Activated CD8-positive, alpha-beta memory T cell treated with anti-CD3 and anti-CD28 coated beads for 36 hours (primary cell): ENCODE results near the gene HOXB1. TPM values are rescaled to one million over a fixed set of nuclear protein-coding genes. Genes with fewer than 3 reads are reported as not detected.

Experiments
- CTCF ChIA-PET: fragments of 350-600 bp; sonication (Branson Sonifier 250); formaldehyde crosslinking; loops from one replicate; lab custom pipeline; 2021; ENCODE audit warnings: antibody characterized with exemption; lab: Charles Lee
- POLR2A ChIA-PET: fragments of 350-600 bp; sonication (Branson Sonifier 250); formaldehyde crosslinking; loops from one replicate; lab custom pipeline; 2021; ENCODE audit warnings: antibody characterized with exemption; lab: Charles Lee
- total RNA-seq, 2 experiments: library from RNA; stranded (reverse); gene quantifications; one replicate each; pipeline ENCODE4 v1.2.3, GENCODE V29; 2021

HOXB1 gene
- total RNA-seq: not detected

DNA sequence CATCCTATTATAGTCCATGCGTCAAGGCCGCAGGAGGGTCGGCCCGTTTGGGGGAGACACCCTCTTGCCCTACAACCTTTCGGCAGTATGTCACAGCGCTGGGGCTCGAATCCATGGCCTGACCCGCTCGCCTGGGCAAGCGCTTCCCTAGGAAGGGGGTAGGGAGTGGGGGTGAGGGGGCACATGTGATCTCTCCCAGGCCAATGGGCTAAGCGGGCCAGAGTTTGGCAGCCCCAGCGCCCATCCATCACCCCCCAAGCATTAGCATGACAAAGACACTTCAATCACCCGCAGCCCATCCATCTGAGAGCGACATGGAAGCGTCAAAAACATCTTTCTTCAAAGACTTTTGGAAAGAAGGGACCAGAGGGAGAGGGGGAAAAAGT lies at the start of gene HOXB1:
HOXB1 (minus strand) TSS at position 125 of the 386 bp plus-strand sequence; CDS start at position 18, 107 bp downstream.
- POLR2A ChIA-PET: no interaction called here
- CTCF ChIA-PET: no interaction called here

DNA sequence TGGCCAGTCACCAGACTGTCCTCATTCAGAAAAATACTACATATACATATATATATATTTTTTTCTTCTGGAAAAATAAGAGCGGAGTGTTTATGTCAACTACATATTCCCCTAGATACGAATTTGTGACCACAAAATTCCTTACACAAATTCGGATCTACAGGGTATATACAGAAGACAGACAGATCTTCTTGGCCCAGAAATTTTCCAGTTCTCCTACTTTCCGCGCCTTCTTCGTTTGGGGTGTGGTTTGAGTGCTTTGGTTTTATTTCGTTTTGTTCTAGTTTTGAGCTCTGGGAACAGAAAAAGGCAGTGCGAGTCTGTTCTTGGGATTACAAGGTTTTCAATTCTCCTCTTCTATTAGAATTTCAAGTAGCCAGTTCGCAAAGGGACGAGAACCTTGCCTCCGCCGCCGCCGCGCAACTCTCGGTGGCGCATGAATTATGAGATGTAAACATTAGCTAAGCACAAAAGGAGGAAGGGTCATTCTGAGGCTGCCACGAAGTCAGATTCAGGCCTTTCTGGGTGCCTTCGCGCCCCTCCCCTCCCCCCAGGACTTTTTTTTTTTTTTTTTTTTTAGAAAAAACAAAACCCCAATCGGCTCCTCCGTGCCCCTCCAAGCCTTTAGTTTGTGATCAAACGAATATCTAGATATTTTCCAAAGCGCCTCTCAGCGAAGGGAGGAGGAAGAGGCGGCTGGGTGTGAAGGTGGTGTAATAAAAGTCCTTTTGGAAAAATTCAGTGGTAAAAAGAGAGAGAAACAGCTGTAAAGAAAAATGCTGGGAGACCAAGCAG lies 49.1 kb upstream of the HOXB1 start:
- CTCF ChIA-PET: interaction anchor here (0.9 kb wide), 1 partner anchor 9 kb away, joined by 3 read pairs; no protein-coding TSS in a partner anchor
- POLR2A ChIA-PET: interaction anchor here (0.7 kb wide), 1 partner anchor 24 kb away, joined by 6 read pairs; no protein-coding TSS in a partner anchor

DNA sequence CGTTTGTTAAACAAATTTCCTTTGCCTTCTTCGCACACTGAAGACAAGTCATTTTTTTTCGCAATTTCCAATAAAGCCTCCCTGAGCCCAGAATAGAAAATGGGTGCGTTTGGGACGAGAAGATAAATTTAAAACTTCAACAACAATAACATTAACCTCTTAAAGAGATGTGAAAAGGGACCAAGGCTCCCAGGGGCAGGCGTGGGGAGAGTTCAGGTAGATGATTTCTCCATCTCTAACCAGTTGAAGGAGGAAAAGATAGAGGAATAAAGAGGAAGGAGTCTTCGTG lies 48.6 kb upstream of the HOXB1 start:
- ChIA-PET POLR2A (interaction anchor here (0.7 kb wide), 1 partner anchor 23 kb away, joined by 6 read pairs; no protein-coding TSS in a partner anchor), CTCF (interaction anchor here (0.7 to 0.9 kb wide), 2 partner anchors 9 to 39 kb away, joined by 3 read pairs; no protein-coding TSS in a partner anchor)

DNA sequence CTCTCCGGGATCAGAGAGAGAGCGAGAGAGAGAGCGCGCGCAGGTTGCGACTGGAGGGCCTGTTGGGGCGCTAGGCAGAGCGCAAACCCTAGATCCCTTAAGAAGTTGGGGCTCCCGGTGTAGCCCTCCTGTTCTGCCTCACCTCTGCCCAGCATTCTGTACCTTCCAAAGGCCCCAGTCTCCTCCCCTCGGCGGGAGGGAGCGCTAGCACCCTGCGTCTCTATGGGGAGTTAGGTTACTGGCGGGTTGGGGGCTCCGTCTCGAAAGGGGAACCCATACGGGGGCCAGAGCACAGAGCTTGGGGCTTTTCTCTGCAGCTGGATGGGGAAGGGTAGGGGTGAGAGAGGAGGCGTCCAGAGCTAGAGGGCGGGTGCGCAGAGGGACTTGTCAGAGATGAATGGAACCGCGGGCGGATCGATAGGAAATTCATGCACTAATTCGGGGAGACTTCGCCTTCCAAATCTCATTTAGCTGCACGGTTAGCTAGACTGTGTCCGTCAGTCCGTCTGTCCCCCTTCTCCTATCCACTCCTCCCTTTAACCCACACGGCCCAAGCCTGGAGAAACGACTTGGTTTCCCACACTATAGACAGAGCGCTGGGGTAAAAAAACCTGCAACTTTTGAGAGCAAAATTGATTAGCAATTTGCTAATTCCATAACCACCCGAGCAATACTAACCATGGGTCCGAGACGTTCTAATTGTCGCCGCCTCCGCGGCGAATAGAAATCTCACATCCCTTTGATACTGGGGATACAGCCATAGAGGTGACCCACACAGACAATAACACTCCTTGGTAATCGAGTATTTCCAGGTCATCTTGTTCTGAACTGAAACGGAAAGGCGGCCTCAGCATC lies 48.0 kb upstream of the HOXB1 start:
- ChIA-PET POLR2A (no interaction called here), CTCF (interaction anchor here (0.7 to 1.4 kb wide), 2 partner anchors 40 to 86 kb away, joined by 3 read pairs; no protein-coding TSS in a partner anchor)

DNA sequence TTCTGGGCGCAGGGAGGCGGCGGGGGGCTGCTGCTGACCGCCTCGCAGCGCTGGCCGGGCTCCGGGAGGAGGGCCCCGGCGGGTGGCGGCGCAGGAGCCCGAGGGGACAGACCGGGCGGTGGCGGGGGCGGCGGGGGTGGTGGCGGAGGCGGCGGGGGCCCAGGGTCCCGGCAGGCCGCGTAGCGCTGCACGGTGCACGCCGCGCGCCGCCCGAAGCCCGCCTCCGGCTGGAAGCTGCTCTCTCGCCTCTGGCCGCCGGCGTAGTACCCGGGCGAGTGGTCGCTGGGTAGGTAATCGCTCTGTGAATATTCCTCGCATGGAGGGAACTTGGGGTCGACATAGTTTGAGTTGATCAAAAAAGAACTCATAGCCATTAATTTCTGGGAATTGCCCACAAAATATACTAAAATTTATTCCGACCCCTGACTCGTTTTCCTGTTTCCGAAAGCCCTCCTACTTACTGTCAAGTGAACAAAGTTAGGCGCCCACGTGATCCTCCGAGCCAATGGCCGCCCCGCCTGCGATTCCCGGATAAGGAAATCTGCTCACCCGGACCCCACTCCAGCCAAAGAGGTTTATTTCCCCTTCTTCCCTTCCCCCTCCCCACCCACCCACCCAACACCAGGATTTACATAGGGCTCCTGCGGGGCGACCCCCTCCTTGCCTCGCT lies 47.3 kb upstream of the HOXB1 start, which contains the start of gene HOXB4:
HOXB4 (minus strand) TSS at position 405 of the 670 bp plus-strand sequence; CDS start at position 374, 31 bp downstream.
- POLR2A ChIA-PET: interaction anchor here (1.0 kb wide), 1 partner anchor 37 kb away, joined by 3 read pairs; no protein-coding TSS in a partner anchor
- CTCF ChIA-PET: interaction anchor here (1.0 to 1.4 kb wide), 2 partner anchors 48 to 86 kb away, joined by 3 read pairs; partner anchors contain the start of gene HOXB9

DNA sequence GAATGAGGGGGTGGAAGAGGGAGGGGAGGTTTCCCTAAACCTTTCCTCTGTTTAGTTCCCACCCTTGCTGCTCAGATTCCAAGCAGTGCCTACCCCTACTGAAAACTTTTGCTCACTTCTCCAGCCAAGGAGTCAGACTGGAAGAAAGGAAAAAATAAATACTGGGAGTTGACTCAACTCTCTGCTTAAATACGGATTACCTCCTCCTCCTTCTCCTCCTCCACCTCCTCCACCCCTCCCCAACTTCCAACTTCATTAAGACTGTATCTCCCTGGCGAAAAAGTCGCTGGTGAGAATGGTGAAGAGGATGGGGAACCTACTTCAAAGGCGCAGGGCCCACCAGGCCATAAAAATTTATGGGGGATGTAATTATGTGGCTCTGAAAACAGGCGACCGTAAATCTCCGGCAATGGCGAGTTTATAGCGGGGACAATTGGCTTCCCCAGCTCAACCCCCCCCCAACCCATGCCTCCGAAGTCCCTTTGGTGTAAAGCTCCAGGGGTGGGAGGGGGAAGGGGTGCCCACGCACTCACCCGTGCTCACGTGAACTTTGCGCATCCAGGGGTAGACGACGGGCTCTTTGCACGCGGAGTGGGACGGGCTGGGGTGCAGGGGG lies 46.6 kb upstream of the HOXB1 start:
- POLR2A ChIA-PET: interaction anchor here (0.5 to 1.0 kb wide), 2 partner anchors 14 to 36 kb away, joined by 3 to 4 read pairs; no protein-coding TSS in a partner anchor

DNA sequence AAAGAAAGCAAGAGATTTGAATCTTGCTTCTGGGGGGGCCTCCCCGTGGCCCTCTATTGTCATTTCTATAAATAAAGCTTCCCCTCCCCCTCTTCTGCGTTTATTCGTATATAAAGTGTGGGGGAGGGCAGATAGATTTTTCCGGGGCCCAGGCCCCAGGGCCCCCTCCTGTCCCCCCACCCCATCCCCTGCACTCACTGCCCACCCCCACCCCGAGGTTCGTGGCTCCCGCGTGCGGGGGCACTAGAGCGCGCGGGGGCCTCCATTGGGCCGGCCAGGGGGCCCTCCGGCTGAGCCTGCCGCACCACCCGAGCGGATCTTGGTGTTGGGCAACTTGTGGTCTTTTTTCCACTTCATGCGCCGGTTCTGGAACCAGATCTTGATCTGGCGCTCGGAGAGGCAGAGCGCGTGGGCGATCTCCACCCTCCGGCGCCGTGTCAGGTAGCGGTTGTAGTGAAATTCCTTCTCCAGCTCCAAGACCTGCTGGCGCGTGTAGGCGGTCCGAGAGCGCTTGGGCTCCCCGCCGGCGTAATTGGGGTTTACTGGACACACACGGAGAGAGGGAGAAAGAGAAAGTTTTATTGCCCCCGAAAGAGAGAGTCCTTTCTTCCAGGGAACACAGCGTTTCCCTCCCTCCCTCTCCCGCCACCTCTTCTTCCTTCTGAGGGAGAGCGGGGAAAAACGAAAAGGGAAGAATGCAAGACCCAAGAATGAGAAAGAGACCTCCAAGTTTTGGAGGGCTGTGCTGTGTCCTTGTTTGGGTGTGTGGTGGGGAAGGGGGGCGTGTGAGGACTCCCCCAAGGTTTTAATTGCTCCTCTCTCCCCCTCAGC lies 45.9 kb upstream of the HOXB1 start:
- CTCF ChIA-PET: interaction anchor here (0.7 to 1.4 kb wide), 3 partner anchors 20 to 84 kb away, joined by 3 to 4 read pairs (median 3); no protein-coding TSS in a partner anchor
- POLR2A ChIA-PET: no interaction called here

More for the DNA sequence above, 46.6 kb upstream of the HOXB1 start:
- CTCF ChIA-PET: interaction anchor here (1.0 to 1.4 kb wide), 2 partner anchors 49 to 85 kb away, joined by 3 read pairs; partner anchors contain the start of gene HOXB9

DNA sequence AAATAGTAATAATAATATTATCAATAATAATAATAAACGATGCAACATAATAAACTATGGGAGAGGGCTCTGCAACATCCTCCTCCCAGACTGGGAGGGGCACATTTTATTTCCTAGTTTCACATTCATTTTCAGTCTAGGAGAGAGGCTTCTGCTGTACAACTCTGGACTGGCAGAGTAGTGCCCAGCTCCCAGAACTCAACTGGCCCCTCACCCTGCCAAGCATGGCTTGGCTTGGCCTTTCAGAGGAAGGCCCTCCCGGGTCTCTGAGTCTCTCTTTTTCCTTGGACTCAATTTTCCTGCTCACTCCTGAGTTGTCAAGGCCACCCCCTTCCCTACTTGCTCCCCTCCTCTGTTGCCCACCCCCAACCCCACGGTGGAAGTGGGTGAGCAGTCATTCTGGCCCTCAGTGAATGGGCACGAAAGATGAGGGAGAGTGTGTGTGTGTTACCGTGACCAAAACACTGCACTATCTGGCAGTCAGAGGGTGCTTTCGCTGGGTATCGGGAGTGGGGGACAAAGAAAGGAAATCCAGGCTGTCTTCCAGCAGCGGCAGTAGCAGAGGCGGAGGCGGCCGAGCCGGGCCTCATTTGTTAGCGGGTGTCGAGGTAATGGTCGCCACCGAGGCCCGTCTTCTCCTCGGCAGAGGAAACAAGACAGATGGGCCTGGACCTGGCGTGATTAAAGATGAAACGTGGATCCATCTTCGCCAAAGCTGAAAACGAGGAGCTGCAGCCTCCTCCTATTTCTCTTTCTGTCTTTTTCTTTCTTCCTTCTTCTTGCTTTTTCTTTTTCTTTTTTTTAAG lies 45.1 kb upstream of the HOXB1 start:
- ChIA-PET POLR2A (no interaction called here), CTCF (interaction anchor here (0.7 to 1.0 kb wide), 2 partner anchors 19 to 83 kb away, joined by 3 to 4 read pairs; no protein-coding TSS in a partner anchor)

DNA sequence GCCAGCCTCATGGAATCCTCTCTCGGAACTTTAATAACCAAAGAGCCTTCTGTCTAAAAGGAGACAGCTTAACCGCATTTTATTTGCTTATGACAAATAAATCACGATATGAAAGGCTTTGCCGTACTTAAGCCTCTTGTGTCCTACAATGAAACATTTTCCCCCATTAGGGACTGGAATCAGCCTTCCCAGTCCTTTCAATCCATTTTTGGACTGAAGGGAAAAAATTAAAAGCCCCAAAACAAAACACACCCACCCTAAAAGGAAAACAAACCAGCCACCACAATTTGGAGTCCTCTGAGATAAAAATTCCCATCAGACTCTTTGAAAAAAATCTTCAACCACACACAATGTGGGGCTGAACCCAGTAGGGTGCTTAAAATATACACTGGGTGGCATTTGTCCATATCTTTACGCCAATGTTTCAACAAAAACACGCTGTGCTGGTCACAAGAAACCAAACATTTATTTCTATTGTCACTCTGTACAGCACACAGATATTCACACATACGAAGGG lies 44.3 kb upstream of the HOXB1 start:
- CTCF ChIA-PET: no interaction called here
- POLR2A ChIA-PET: no interaction called here

DNA sequence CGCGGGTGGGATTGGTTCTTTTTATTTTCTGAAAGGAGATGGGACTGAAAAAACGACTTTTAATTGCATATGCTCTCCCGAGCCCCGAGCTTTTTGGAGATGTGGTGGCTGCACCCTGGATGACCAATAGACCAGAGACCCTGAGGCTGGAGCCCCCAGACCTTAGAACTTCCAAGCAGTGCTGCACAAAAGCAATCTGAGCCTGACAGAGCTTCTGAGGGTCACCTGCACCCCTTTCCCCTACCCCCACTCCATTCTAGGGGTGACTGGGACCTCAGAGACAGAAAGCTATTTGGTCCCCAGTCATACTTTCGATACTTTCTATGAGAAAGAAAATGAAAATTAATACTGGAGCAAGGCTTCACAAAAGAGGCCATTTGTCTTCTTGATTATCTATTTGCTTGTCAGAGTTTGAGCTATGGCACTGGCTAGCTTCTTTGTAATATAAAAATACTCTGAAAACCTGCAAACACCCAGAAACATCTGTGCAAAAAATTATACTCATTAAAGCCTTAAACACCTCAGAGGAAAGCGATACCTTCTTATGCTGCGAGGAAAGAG lies 43.8 kb upstream of the HOXB1 start:
- ChIA-PET CTCF (no interaction called here), POLR2A (no interaction called here)

DNA sequence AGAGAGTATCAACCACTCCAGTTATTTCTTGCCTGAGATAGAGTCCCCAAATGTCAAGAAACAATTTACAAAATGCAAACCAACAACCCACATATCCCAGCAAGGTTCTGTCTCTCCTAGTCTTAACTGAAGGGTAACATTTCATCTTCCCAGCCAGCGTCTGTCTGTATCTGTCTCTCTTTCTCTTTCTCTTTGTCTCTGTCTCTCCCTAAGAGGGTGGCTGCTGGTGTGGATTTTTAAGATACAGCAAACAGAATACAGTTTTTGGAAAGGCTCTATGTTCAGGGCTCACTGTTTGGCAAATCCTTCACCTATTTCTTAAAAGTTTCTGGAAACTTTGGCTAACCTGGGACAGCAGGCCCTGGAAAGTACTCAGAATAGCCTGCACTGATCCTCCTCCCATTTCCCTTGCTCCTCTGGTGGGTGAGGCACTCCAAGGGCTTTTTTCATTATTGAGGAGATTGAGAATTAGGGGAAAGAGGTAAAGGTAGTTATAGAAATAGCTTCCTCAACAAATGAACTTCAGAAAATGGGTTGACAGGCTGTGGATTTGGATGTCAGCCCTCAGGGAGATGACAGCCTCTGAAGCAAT lies 41.1 kb upstream of the HOXB1 start:
- CTCF ChIA-PET: no interaction called here
- POLR2A ChIA-PET: no interaction called here

DNA sequence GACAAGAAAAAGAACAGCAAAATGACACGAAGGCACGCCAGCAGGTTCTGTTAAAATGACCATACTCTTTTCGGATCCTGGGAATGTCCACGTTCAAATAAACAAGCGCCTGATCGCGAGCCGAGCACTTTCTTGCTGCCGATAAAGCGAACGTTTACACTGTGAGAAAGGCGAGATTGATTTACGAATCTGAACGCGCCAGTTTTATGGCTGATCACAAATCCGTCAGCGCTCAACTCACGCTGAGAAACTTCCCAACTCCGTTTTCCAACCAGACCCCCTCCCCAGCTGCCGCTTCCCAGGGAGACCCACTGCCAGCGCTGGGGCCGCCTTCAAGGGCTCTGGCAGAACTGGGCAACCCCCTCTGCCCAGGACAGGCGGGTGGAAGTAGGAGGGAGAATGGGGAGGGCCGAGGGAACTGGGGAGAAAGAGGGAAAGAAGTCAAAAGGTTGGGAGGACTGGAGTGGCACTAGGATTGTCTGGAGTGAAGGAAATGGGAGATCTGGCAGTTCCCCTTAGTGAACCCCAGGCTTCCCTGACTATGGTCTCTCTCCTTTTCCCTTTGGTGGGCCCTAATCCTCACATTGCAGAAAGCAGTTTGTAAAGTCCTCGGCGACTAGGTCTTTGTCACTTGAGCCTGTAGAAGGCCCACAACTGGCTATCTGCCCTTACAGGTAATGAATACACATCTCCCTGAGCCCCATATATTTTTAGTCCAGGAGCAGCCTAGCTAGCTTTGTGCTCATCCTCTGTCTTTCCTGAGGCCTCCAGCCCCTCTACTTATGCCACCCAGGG lies 40.4 kb upstream of the HOXB1 start:
- ChIA-PET CTCF (no interaction called here), POLR2A (no interaction called here)

DNA sequence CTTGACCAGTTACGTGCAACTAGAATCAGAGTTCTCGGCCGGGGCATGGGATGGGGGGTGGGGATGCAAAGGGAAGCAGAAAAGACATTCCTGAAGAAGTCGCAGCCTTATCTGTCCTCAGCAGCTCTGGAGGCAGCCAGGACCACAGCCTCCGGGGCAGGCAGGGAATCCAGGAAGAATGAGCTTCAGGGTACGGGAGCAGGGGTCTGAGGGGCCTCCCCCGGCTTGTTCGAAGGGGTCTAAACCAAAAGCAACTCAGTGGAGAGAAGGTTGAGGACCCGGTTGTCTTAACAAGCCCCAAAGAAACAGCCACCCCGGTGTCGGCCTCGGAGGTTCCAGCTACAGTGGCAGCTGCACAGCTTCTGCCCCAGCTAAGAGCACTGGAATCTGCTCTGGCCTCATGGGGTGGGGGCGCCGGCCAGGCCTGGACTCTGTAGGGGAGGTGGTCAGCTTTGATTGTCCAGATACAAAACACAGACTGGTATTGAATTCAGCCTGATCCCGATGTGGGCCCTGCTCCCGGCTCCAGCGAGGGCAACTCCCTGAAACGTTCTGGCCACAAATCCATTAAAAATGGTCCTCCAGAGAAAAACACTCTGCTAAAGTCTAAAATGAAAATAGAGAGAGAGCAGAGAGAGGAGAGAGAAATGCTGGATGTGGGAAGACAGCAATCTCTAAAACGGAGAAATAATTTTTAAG lies 39.7 kb upstream of the HOXB1 start:
- ChIA-PET CTCF (no interaction called here), POLR2A (no interaction called here)

DNA sequence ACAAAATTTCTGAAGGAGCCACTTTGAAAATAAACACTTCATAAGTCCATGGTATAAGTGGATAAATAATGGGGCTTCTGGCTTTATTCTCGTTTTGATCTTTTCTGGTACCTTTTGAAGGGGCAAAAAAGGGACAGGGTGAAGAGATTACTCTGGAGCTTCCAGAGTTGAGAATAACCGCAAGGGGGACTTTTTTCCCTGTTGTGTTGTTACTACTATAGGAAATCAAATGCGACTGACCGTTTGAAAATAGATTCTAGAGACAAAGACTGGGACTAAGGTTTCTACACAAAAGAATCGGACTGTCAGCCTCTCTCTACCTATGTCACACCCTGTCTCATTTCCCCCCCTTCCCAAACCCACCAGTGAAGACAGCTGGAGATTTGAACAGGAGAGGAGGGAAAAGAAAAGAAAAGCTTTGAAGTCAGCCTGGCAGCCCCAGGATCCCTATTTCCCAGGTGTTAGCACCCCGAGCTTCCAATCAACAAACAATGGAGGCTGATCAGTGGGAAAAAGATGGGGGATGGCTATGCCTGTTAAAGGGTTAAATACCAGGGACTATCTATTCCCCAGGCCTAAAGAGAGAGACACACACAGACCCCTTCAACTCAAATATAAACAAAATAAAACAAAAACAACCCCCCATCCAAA lies 39.0 kb upstream of the HOXB1 start:
- ChIA-PET CTCF (no interaction called here), POLR2A (no interaction called here)
